H9 (cell line): ENCODE data around the gene PPP4R3C. TPM values are rescaled to one million over a fixed set of nuclear protein-coding genes. Genes with fewer than 3 reads are reported as not detected.

Source experiments
- DNase-seq: peaks from one replicate; pipeline ENCODE4 v3.0.0-alpha.2; 2017
- H2AFZ ChIP-seq: one replicate; pipeline ENCODE4 v1.6.1; 2013; ENCODE audit warnings: mild to moderate bottlenecking, low read length, control low read depth, moderate library complexity
- H2AK5ac ChIP-seq: 2 replicates; pipeline ENCODE4 v1.6.1; 2013; ENCODE audit warnings: low read length, control low read depth, mixed read lengths; ENCODE audit not compliant: insufficient read length
- H2BK120ac ChIP-seq: one replicate; pipeline ENCODE4 v1.6.1; 2013; ENCODE audit warnings: low read depth, mild to moderate bottlenecking, low read length, control low read depth, inconsistent platforms; ENCODE audit not compliant: poor library complexity, severe bottlenecking
- H2BK12ac ChIP-seq: 2 replicates; pipeline ENCODE4 v1.6.1; 2013; ENCODE audit warnings: low read length, control low read depth, mixed read lengths, low read depth; ENCODE audit not compliant: insufficient read length
- H2BK15ac ChIP-seq: 2 replicates; pipeline ENCODE4 v1.6.1; 2013; ENCODE audit warnings: low read depth, low read length, control low read depth
- H2BK20ac ChIP-seq: one replicate; pipeline ENCODE4 v1.6.1; 2013; ENCODE audit warnings: low read depth, mild to moderate bottlenecking, low read length, control low read depth, inconsistent platforms; ENCODE audit not compliant: poor library complexity, severe bottlenecking
- H2BK5ac ChIP-seq: 2 replicates; pipeline ENCODE4 v1.6.1; 2013; ENCODE audit warnings: low read length, control low read depth, mixed read lengths; ENCODE audit not compliant: insufficient read length
- H3K14ac ChIP-seq: 2 replicates; pipeline ENCODE4 v1.6.1; 2013; ENCODE audit warnings: low read length, control low read depth; ENCODE audit not compliant: insufficient read depth
- H3K18ac ChIP-seq: 2 replicates; pipeline ENCODE4 v1.6.1; 2013; ENCODE audit warnings: low read depth, mild to moderate bottlenecking, mixed read lengths, low read length, control low read depth; ENCODE audit not compliant: insufficient read length
- H3K23ac ChIP-seq: 2 replicates; pipeline ENCODE4 v1.6.1; 2013; ENCODE audit warnings: low read length, control low read depth, mixed read lengths, low read depth; ENCODE audit not compliant: insufficient read length
- H3K23me2 ChIP-seq: 2 replicates; pipeline ENCODE4 v1.6.1; 2013; ENCODE audit warnings: low read depth, mild to moderate bottlenecking, mixed read lengths, low read length, control low read depth; ENCODE audit not compliant: insufficient read length, poor library complexity, severe bottlenecking
- H3K27ac ChIP-seq: 2 replicates; pipeline ENCODE4 v1.5.1; 2013; ENCODE audit warnings: low read length, control low read depth, mixed read lengths, low read depth; ENCODE audit not compliant: insufficient read length
- H3K27me3 ChIP-seq: 2 replicates; pipeline ENCODE4 v1.6.1; 2013; ENCODE audit warnings: low read length, control low read depth, inconsistent platforms; ENCODE audit not compliant: insufficient read depth
- H3K4ac ChIP-seq: 2 replicates; pipeline ENCODE4 v1.6.1; 2013; ENCODE audit warnings: low read depth, mild to moderate bottlenecking, control low read depth, inconsistent platforms, low read length, moderate library complexity
- H3K4me1 ChIP-seq: 2 replicates; pipeline ENCODE4 v1.6.1; 2013; ENCODE audit warnings: low read length, control low read depth, inconsistent platforms; ENCODE audit not compliant: insufficient read depth
- H3K4me2 ChIP-seq: 2 replicates; pipeline ENCODE4 v1.6.1; 2013; ENCODE audit warnings: low read length, control low read depth, mixed read lengths; ENCODE audit not compliant: insufficient read length, insufficient read depth
- H3K56ac ChIP-seq: 2 replicates; pipeline ENCODE4 v1.6.1; 2013; ENCODE audit warnings: low read depth, mild to moderate bottlenecking, mixed read lengths, low read length, control low read depth; ENCODE audit not compliant: insufficient read length
- H3K79me1 ChIP-seq: 2 replicates; pipeline ENCODE4 v1.6.1; 2013; ENCODE audit warnings: low read depth, mild to moderate bottlenecking, moderate library complexity, low read length, control low read depth, inconsistent platforms; ENCODE audit not compliant: insufficient read depth, poor library complexity, severe bottlenecking
- H3K79me2 ChIP-seq: 2 replicates; pipeline ENCODE4 v1.6.1; 2013; ENCODE audit warnings: low read length, control low read depth, inconsistent platforms; ENCODE audit not compliant: insufficient read depth
- H3K9ac ChIP-seq: 2 replicates; pipeline ENCODE4 v1.6.1; 2013; ENCODE audit warnings: low read length, control low read depth, mixed read lengths; ENCODE audit not compliant: insufficient read length; ENCODE audit errors: extremely low read depth
- H3K9me3 ChIP-seq: one replicate; pipeline ENCODE4 v1.6.1; 2013; ENCODE audit warnings: low read depth, low read length, inconsistent platforms; ENCODE audit not compliant: control insufficient read depth
- H3T11ph ChIP-seq: one replicate; pipeline ENCODE4 v1.6.1; 2013; ENCODE audit warnings: mild to moderate bottlenecking, low read length, control low read depth, inconsistent platforms
- H4K20me1 ChIP-seq: one replicate; pipeline ENCODE4 v1.6.1; 2013; ENCODE audit not compliant: control insufficient read depth, insufficient read length, insufficient read depth
- H4K5ac ChIP-seq: 2 replicates; pipeline ENCODE4 v1.6.1; 2013; ENCODE audit warnings: low read depth, mild to moderate bottlenecking, mixed read lengths, low read length, control low read depth; ENCODE audit not compliant: insufficient read length
- H4K8ac ChIP-seq: replicated peaks from 2 replicates; pipeline ENCODE4 v1.6.1; 2013; ENCODE audit warnings: low read length, control low read depth, mixed read lengths, low read depth; ENCODE audit not compliant: insufficient read length
- H4K91ac ChIP-seq: 2 replicates; pipeline ENCODE4 v1.6.1; 2013; ENCODE audit warnings: low read depth, mild to moderate bottlenecking, moderate library complexity, mixed read lengths, low read length, control low read depth; ENCODE audit not compliant: insufficient read length
- H3K27ac Mint-ChIP-seq, 3 experiments: 2 replicates in 2 of 3; 3 replicates in 1 of 3; pipeline ENCODE4 v1.8.0; 2020 to 2021; ENCODE audit warnings: mixed read lengths in 3 of 3, mild to moderate bottlenecking in 1 of 3, moderate library complexity in 1 of 3
- H3K27me3 Mint-ChIP-seq: 2 replicates; pipeline ENCODE4 v1.8.0; 2021; ENCODE audit warnings: low read depth, mild to moderate bottlenecking, moderate library complexity, mixed read lengths
- H3K36me3 Mint-ChIP-seq, 3 experiments: 2 replicates in 2 of 3; 3 replicates in 1 of 3; pipeline ENCODE4 v1.8.0; 2020 to 2021; ENCODE audit warnings: low read depth in 3 of 3, mixed read lengths in 3 of 3; ENCODE audit not compliant: insufficient read depth in 1 of 3
- H3K4me1 Mint-ChIP-seq, 2 experiments: 2 replicates each; pipeline ENCODE4 v1.8.0; 2020; ENCODE audit warnings: mixed read lengths in 2 of 2
- H3K4me3 Mint-ChIP-seq, 2 experiments: 2 replicates in 1 of 2; 3 replicates in 1 of 2; pipeline ENCODE4 v1.8.0; 2020 to 2021; ENCODE audit warnings: mild to moderate bottlenecking in 2 of 2, mixed read lengths in 2 of 2, moderate library complexity in 1 of 2
- H3K9me3 Mint-ChIP-seq, 2 experiments: 2 replicates in 1 of 2; 3 replicates in 1 of 2; pipeline ENCODE4 v1.8.0; 2020; ENCODE audit warnings: mild to moderate bottlenecking in 2 of 2, mixed read lengths in 2 of 2, moderate library complexity in 1 of 2
- WGBS: extraction: QIAGEN DNeasy Blood & Tissue Kit; methylation state at CpG from one replicate; pipeline ENCODE4 v1.1.7; 2013; ENCODE audit warnings: missing lambda C conversion rate, low lambda C conversion rate, mixed read lengths; ENCODE audit not compliant: insufficient read length; ENCODE audit errors: extremely low coverage; 5-methylcytosine and 5-hydroxymethylcytosine counted together
- long read RNA-seq: library from polyadenylated mRNA; unstranded; transcript quantifications from one replicate; pipeline ENCODE4 v2.0.0, GENCODE V29; 2020
- total RNA-seq: library from RNA; stranded (reverse); gene quantifications from 2 replicates; pipeline ENCODE4 v1.2.1, GENCODE V29; 2021
- TF ChIP-seq, protein P1 (sequence below): fragments of 200-600 bp; sonication (generic); conservative IDR thresholded peaks from 3 replicates; pipeline ENCODE4 v1.8.0; 2021; ENCODE audit warnings: antibody characterized with exemption, mild to moderate bottlenecking

Gene PPP4R3C
- not detected in 2 replicates for total RNA-seq
- long read RNA-seq = 0 reads

DNA sequence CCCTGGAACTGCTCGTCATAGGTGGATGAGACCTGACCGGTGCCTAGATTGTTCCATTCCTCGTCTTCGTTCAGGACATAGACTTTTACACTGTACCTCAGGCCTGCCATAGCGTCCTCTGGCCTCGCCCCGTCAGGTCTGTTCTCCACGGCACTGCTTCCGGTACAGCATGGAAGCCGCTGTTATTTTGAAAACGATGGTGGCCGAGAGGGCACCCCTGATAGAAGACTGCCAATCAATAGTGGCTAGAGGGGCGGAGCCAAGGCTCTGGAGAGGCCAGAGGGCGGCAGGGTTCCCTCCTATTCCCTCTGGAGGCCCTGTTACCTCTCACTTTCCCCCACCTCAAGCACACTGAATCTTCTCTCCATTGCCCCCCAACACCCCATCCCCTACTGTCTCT, at the start of gene PPP4R3C:
Gene PPP4R3C (minus strand): TSS at position 155 of the 400 bp plus-strand sequence. CDS start 45 bp downstream, at position 110.
- Mint-ChIP-seq H3K27ac (no peak within 1 kb of the TSS), H3K4me1 (no peaks in the 10 kb centered on the region), H3K36me3 (peaks cover 0 to 5% (median 3%) of the 10 kb centered on the region in 3 experiments; a peak in 2 of 7 replicates), H3K4me3 (no peak within 1 kb of the TSS), H3K27me3 (no peaks in the 10 kb centered on the region), H3K9me3 (peaks cover 58 to 59% of the 10 kb centered on the region in 2 experiments)
- Histone ChIP-seq H3K9me3 (peaks cover 29% of the 10 kb centered on the region), H3K14ac (no peak within 1 kb of the TSS), H3K4me2 (no peak within 1 kb of the TSS), H4K20me1 (no peaks in the 10 kb centered on the region), H2BK5ac (no peak within 1 kb of the TSS), H3K79me1 (no peaks in the 10 kb centered on the region), H4K5ac (no peak within 1 kb of the TSS), H4K91ac (no peak within 1 kb of the TSS), H3K79me2 (no peaks in the 10 kb centered on the region), H3K23me2 (no peaks in the 10 kb centered on the region), H2BK12ac (no peak within 1 kb of the TSS), H3K23ac (no peak within 1 kb of the TSS), H2BK20ac (no peak within 1 kb of the TSS), H3K18ac (no peak within 1 kb of the TSS), H3T11ph (no peak within 1 kb of the TSS), H2BK15ac (no peak within 1 kb of the TSS), H3K56ac (no peak within 1 kb of the TSS), H3K4ac (no peak within 1 kb of the TSS), H3K4me1 (no peaks in the 10 kb centered on the region), H2AK5ac (no peak within 1 kb of the TSS), H2BK120ac (no peak within 1 kb of the TSS), H3K27me3 (no peaks in the 10 kb centered on the region), H3K9ac (no peak within 1 kb of the TSS), H3K27ac (no peak within 1 kb of the TSS), H4K8ac (no peak within 1 kb of the TSS), H2AFZ (no peak within 1 kb of the TSS)
- TF ChIP-seq, protein P1, sequence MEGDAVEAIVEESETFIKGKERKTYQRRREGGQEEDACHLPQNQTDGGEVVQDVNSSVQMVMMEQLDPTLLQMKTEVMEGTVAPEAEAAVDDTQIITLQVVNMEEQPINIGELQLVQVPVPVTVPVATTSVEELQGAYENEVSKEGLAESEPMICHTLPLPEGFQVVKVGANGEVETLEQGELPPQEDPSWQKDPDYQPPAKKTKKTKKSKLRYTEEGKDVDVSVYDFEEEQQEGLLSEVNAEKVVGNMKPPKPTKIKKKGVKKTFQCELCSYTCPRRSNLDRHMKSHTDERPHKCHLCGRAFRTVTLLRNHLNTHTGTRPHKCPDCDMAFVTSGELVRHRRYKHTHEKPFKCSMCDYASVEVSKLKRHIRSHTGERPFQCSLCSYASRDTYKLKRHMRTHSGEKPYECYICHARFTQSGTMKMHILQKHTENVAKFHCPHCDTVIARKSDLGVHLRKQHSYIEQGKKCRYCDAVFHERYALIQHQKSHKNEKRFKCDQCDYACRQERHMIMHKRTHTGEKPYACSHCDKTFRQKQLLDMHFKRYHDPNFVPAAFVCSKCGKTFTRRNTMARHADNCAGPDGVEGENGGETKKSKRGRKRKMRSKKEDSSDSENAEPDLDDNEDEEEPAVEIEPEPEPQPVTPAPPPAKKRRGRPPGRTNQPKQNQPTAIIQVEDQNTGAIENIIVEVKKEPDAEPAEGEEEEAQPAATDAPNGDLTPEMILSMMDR = no peak
- DNase-seq = no peak
- WGBS = no CpG with 5 or more reads among the region's 14 CpGs
